T-helper 1 cell treated with Interleukin-12 subunit alpha and Interleukin-12 subunit beta and Interleukin-4 antibody, amounts not matched to agents 30 μg/mL and 1 μg/mL, for 36 hours (primary cell): Measurements from ENCODE around the gene PDZRN3.

ENCODE experiments used
- H3K27ac Mint-ChIP-seq: one replicate; pipeline ENCODE4 v1.8.0; 2021; ENCODE audit warnings: mild to moderate bottlenecking, mixed read lengths
- H3K27me3 Mint-ChIP-seq: one replicate; pipeline ENCODE4 v1.8.0; 2021; ENCODE audit warnings: low read depth, mixed read lengths
- H3K36me3 Mint-ChIP-seq: one replicate; pipeline ENCODE4 v1.8.0; 2021; ENCODE audit warnings: low read depth, mixed read lengths
- H3K4me1 Mint-ChIP-seq: one replicate; pipeline ENCODE4 v1.8.0; 2021; ENCODE audit warnings: low read depth, mixed read lengths
- H3K4me3 Mint-ChIP-seq: one replicate; pipeline ENCODE4 v1.8.0; 2021; ENCODE audit warnings: mild to moderate bottlenecking, moderate library complexity, mixed read lengths
- H3K9me3 Mint-ChIP-seq: one replicate; pipeline ENCODE4 v1.8.0; 2021; ENCODE audit warnings: mixed read lengths

Gene PDZRN3

GRCh38 chr3:73498764-73499622 lies 125.7 kb downstream of the PDZRN3 start:
- no peaks in the 10 kb centered on the region for H3K36me3 Mint-ChIP-seq

GRCh38 chr3:73497646-73498406 lies 126.9 kb downstream of the PDZRN3 start:
- no peak overlapping the region for H3K27ac Mint-ChIP-seq
- no peak overlapping the region for H3K4me3 Mint-ChIP-seq
- no peaks in the 10 kb centered on the region for H3K9me3 Mint-ChIP-seq
- H3K4me1 Mint-ChIP-seq: no peaks in the 10 kb centered on the region
- no peaks in the 10 kb centered on the region for H3K36me3 Mint-ChIP-seq
- H3K27me3 Mint-ChIP-seq: peaks cover 4% of the 10 kb centered on the region

More at GRCh38 chr3:73498764-73499622, 125.7 kb downstream of the PDZRN3 start:
- Mint-ChIP-seq H3K4me1 (peaks cover 3% of the 10 kb centered on the region), H3K4me3 (no peak overlapping the region), H3K27me3 (peaks cover 4% of the 10 kb centered on the region), H3K27ac (no peak overlapping the region), H3K9me3 (no peaks in the 10 kb centered on the region)

DNA sequence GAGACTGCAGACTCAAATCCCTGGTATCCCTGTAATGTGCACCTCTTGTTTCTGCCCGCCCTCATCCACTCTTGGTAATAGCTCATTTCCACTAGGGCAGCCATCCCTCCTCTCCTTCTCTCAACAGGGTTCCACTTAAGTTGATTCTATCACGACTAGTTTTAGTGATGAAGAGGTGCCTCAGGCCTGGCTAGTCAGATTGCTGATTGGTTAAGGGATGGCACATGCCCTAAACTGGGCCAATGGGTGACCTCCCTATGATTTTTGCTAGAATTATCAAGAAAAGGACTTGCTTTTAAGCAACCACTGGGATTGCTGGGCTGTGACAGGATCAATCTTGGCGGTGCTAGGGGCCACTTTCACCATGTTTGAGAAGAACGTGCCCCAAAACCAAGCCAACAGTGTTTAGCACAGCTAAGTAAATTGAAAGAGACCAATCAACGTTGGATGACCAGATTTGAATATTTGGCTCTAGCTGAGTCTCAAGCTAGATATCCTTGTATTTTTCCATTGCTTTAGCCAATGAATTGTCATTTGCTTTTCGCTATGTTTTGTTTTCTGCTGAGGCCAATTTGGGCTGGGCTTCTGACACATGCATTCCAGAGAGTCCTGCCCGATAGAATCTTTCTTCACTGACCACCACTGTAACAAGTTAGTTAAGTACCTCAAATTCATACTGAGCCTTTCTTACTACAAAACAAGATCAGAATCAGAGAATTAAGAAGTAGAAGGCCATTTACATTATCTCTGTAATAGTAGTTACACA lies 131.0 kb downstream of the PDZRN3 start:
- Mint-ChIP-seq H3K9me3 (no peaks in the 10 kb centered on the region), H3K36me3 (no peaks in the 10 kb centered on the region), H3K27ac (no peak overlapping the region), H3K4me1 (no peaks in the 10 kb centered on the region), H3K4me3 (no peak overlapping the region), H3K27me3 (peaks cover 4% of the 10 kb centered on the region)

DNA sequence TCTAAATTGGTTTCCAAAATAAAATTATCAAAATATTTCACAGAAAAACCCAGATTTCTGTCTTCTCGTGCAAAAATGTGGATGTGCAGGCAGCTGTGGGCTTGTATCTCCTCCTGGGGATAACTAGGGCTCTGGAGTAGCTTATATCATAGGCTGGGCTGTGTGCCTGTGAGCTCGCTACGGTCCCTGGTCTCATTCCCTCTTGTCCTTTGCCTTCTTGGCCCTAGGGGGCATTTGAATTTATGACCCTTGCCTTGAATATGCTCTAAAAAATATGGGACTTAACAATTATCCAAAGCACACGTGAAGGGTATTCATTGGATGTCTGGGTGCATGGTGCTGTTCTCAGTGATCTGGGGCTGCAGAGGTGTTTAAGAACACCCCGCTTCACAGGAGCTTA lies 132.6 kb downstream of the PDZRN3 start:
- Mint-ChIP-seq H3K36me3 (no peaks in the 10 kb centered on the region), H3K27me3 (peaks cover 4% of the 10 kb centered on the region), H3K4me3 (no peak overlapping the region), H3K9me3 (no peaks in the 10 kb centered on the region), H3K4me1 (no peaks in the 10 kb centered on the region), H3K27ac (no peak overlapping the region)

- Mint-ChIP-seq H3K27ac (no peak overlapping the region), H3K27me3 (peaks cover 4% of the 10 kb centered on the region), H3K4me3 (no peak overlapping the region), H3K9me3 (no peaks in the 10 kb centered on the region), H3K4me1 (no peaks in the 10 kb centered on the region), H3K36me3 (no peaks in the 10 kb centered on the region)
These were observed 133.5 kb downstream of the PDZRN3 start for GRCh38 chr3:73491287-73491662.

GRCh38 chr3:73490453-73491286 lies 134.1 kb downstream of the PDZRN3 start:
- no peaks in the 10 kb centered on the region for H3K4me1 Mint-ChIP-seq
- H3K9me3 Mint-ChIP-seq: no peaks in the 10 kb centered on the region
- no peaks in the 10 kb centered on the region for H3K36me3 Mint-ChIP-seq
- H3K27ac Mint-ChIP-seq: no peak overlapping the region
- H3K4me3 Mint-ChIP-seq: no peak overlapping the region
- peaks cover 8% of the 10 kb centered on the region for H3K27me3 Mint-ChIP-seq

DNA sequence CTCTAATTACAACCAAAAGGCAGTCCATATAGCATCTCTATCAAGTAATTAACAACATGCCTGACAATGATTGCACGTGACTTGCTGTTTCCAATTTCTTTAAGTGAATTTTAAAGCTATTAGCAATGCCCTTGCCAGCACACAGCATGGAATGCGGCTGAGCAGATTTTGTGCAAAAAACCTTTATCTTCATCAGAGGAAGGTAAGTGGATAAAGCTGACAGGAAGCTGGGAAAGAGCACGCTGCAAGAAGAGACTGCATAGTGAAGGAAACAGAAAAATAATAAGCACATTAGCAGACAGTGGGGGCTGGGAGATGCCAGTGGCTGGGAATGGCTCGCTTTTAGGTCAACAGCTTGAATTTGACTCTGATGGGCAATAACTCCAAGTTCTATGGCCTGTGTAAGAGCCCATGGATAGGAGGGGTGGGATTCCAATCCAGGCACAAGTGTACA lies 138.8 kb downstream of the PDZRN3 start:
- Mint-ChIP-seq H3K27me3 (peaks cover 16% of the 10 kb centered on the region), H3K27ac (no peak overlapping the region), H3K4me1 (peaks cover 5% of the 10 kb centered on the region), H3K9me3 (no peaks in the 10 kb centered on the region), H3K36me3 (no peaks in the 10 kb centered on the region), H3K4me3 (no peak overlapping the region)

DNA sequence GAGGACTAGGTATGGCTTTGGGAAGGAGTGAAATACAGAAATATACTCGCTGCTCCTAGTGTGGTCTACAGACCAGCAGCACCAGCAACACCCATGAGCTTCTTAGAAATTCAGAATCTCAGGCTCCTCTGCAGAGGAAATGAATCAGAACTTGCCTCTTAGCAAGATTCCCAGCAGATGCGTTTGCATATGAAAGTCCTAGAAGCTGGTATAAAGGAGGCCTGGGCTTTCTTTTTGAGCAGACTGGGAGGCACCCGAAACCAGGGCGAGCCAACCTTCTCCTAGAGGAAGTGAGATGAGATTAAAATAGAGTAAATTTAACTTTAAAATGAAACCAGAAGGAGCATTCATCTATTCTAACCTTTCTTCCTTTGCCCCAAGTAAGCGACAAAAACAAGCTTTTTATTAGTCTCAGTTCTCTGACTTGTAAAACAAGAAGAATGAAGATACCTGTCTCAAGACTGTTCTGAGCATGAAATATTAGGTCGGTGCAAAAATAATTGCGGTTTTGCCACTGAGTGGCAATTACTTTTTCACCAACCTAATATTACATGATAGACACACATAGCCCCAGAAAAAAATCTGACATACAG lies 140.0 kb downstream of the PDZRN3 start:
- H3K9me3 Mint-ChIP-seq: no peaks in the 10 kb centered on the region
- no peak overlapping the region for H3K4me3 Mint-ChIP-seq
- no peaks in the 10 kb centered on the region for H3K36me3 Mint-ChIP-seq
- no peak overlapping the region for H3K27ac Mint-ChIP-seq
- peaks cover 16% of the 10 kb centered on the region for H3K27me3 Mint-ChIP-seq
- peaks cover 5% of the 10 kb centered on the region for H3K4me1 Mint-ChIP-seq

- H3K4me1 Mint-ChIP-seq: peaks cover 5% of the 10 kb centered on the region
- no peak overlapping the region for H3K4me3 Mint-ChIP-seq
- peaks cover 19% of the 10 kb centered on the region for H3K27me3 Mint-ChIP-seq
- H3K9me3 Mint-ChIP-seq: peaks cover 5% of the 10 kb centered on the region
- no peaks in the 10 kb centered on the region for H3K36me3 Mint-ChIP-seq
- no peak overlapping the region for H3K27ac Mint-ChIP-seq
These were observed 142.9 kb downstream of the PDZRN3 start for GRCh38 chr3:73481888-73482287.

- Mint-ChIP-seq H3K27ac (no peak overlapping the region), H3K4me1 (peaks cover 5% of the 10 kb centered on the region), H3K9me3 (peaks cover 8% of the 10 kb centered on the region), H3K27me3 (peaks cover 12% of the 10 kb centered on the region), H3K36me3 (no peaks in the 10 kb centered on the region), H3K4me3 (no peak overlapping the region)
These were observed 144.5 kb downstream of the PDZRN3 start for GRCh38 chr3:73480187-73480672.

GRCh38 chr3:73479325-73479724 lies 145.4 kb downstream of the PDZRN3 start:
- Mint-ChIP-seq H3K36me3 (no peaks in the 10 kb centered on the region), H3K4me1 (peaks cover 4% of the 10 kb centered on the region), H3K27me3 (peaks cover 12% of the 10 kb centered on the region), H3K9me3 (peaks cover 8% of the 10 kb centered on the region), H3K27ac (no peak overlapping the region), H3K4me3 (no peak overlapping the region)

GRCh38 chr3:73478858-73479257 lies 145.9 kb downstream of the PDZRN3 start:
- Mint-ChIP-seq H3K9me3 (peaks cover 8% of the 10 kb centered on the region), H3K4me1 (no peaks in the 10 kb centered on the region), H3K36me3 (no peaks in the 10 kb centered on the region), H3K27me3 (peaks cover 12% of the 10 kb centered on the region), H3K27ac (no peak overlapping the region), H3K4me3 (no peak overlapping the region)

- Mint-ChIP-seq H3K27ac (no peak overlapping the region), H3K4me1 (no peaks in the 10 kb centered on the region), H3K4me3 (no peak overlapping the region), H3K9me3 (peaks cover 8% of the 10 kb centered on the region), H3K27me3 (peaks cover 7% of the 10 kb centered on the region), H3K36me3 (no peaks in the 10 kb centered on the region)
These were observed 149.0 kb downstream of the PDZRN3 start for GRCh38 chr3:73475717-73476116.
